Small intestine (tissue), 7 donors: ENCODE results near the gene DAZAP1. TPM values are rescaled to one million over a fixed set of nuclear protein-coding genes. Genes with fewer than 3 reads are reported as not detected.

ENCODE experiments used
- DNase-seq, 2 donors: peaks; one replicate each; pipeline versions ENCODE4 v3.0.0 to v3.0.0-alpha.2; 2013
- FAIRE-seq: peaks from 2 replicates; lab custom pipeline; 2012; peaks lifted over from hg19 to GRCh38; lab: Jason Lieb, UNC
- H3K27ac ChIP-seq, 3 donors: one replicate each; pipeline ENCODE4 v1.5.1; 2013; ENCODE audit warnings: low read length in 2 of 3, mild to moderate bottlenecking in 2 of 3, control low read depth in 1 of 3, inconsistent platforms in 1 of 3, low read depth in 1 of 3, moderate library complexity in 1 of 3
- H3K27me3 ChIP-seq, 3 donors: one replicate each; pipeline ENCODE4 v1.6.1; 2013; ENCODE audit warnings: low read length in 3 of 3, inconsistent platforms in 1 of 3; ENCODE audit not compliant: control insufficient read depth in 3 of 3, insufficient read depth in 3 of 3
- H3K36me3 ChIP-seq, 3 donors: one replicate each; pipeline ENCODE4 v1.6.1; 2013; ENCODE audit warnings: low read length in 3 of 3, inconsistent platforms in 1 of 3, low read depth in 1 of 3, mild to moderate bottlenecking in 1 of 3, moderate library complexity in 1 of 3; ENCODE audit not compliant: control insufficient read depth in 3 of 3, insufficient read depth in 2 of 3
- H3K4me1 ChIP-seq, 3 donors: one replicate each; pipeline ENCODE4 v1.6.1; 2013; ENCODE audit warnings: low read length in 2 of 3, inconsistent platforms in 1 of 3, low read depth in 1 of 3, mild to moderate bottlenecking in 1 of 3, moderate library complexity in 1 of 3; ENCODE audit not compliant: control insufficient read depth in 3 of 3, insufficient read depth in 2 of 3
- H3K4me3 ChIP-seq, 3 donors: one replicate each; pipeline ENCODE4 v1.5.1; 2013; ENCODE audit warnings: low read length in 3 of 3, control low read depth in 1 of 3, inconsistent platforms in 1 of 3, low read depth in 1 of 3, mild to moderate bottlenecking in 1 of 3, moderate library complexity in 1 of 3
- H3K9me3 ChIP-seq, 2 donors: one replicate each; pipeline ENCODE4 v1.6.1; 2013; ENCODE audit warnings: low read depth in 1 of 2, low read length in 1 of 2; ENCODE audit not compliant: control insufficient read depth in 2 of 2, insufficient read depth in 1 of 2
- WGBS, 3 donors: extraction: QIAGEN DNeasy Blood & Tissue Kit; methylation state at CpG; one replicate each; pipeline ENCODE4 v1.1.7; 2013; 5-methylcytosine and 5-hydroxymethylcytosine counted together
- polyA plus RNA-seq, 4 donors: library from polyadenylated mRNA; stranded (reverse) in 3 of 4; unstranded in 1 of 4; fragments of 200-250 nt in 3 of 4; fragments of 120-200 nt in 1 of 4; gene quantifications; one replicate each; pipeline versions ENCODE4 v1.2.1 to v1.2.3, GENCODE V29; 2013
- donor health status: healthy with polysubstance abuse.
- donor health status: control.
- donor health status: control.
- donor health status: Bipolar disorder and iron deficiency.
- donor health status: healthy.

Gene DAZAP1
- polyA plus RNA-seq, 4 donors: 60.2 to 124 (median 80.5) TPM

GRCh38 chr19:1363599-1363998 lies 43.8 kb upstream of the DAZAP1 start:
- Histone ChIP-seq H3K9me3 (no peaks in the 10 kb centered on the region), H3K4me3 (no peak overlapping the region), H3K4me1 (peaks cover 0 to 7% (median 0%) of the 10 kb centered on the region in 3 donors), H3K27ac (peak overlapping the region in 2 of 3 donors; percentile 42 to 53), H3K27me3 (no peaks in the 10 kb centered on the region), H3K36me3 (peaks cover 7 to 91% (median 9%) of the 10 kb centered on the region in 3 donors)
- FAIRE-seq (no peak), DNase-seq (peak in 1 of 2 donors; percentile 32)
- WGBS, 3 donors: 68 to 82% (median 72%) methylated on average over 10 of the region's 10 CpGs

- no peak for FAIRE-seq
These were observed 43.2 kb upstream of the DAZAP1 start for GRCh38 chr19:1364070-1364704.

GRCh38 chr19:1365319-1366269 lies 41.8 kb upstream of the DAZAP1 start:
- Histone ChIP-seq H3K4me1 (peaks cover 0 to 5% (median 0%) of the 10 kb centered on the region in 3 donors), H3K27me3 (no peaks in the 10 kb centered on the region), H3K27ac (no peak overlapping the region), H3K36me3 (peaks cover 2 to 93% (median 4%) of the 10 kb centered on the region in 3 donors), H3K4me3 (no peak overlapping the region), H3K9me3 (no peaks in the 10 kb centered on the region)
- no peak for FAIRE-seq
- DNase-seq: no peak
- 89 to 93% (median 92%) methylated on average over 37 of the region's 37 CpGs for WGBS, 3 donors

More at GRCh38 chr19:1364070-1364704, 43.2 kb upstream of the DAZAP1 start:
- H3K9me3 ChIP-seq: no peaks in the 10 kb centered on the region
- 71 to 86% (median 72%) methylated on average over 15 of the region's 15 CpGs for WGBS, 3 donors
- H3K4me3 ChIP-seq: no peak overlapping the region
- no peaks in the 10 kb centered on the region for H3K27me3 ChIP-seq
- no peak for DNase-seq
- H3K4me1 ChIP-seq: peaks cover 0 to 7% (median 0%) of the 10 kb centered on the region in 3 donors
- H3K36me3 ChIP-seq: peaks cover 6 to 91% (median 7%) of the 10 kb centered on the region in 3 donors
- peak overlapping the region in 1 of 3 donors; percentile 57 for H3K27ac ChIP-seq

- FAIRE-seq (no peak), DNase-seq (no peak)
- Histone ChIP-seq H3K4me3 (no peak overlapping the region), H3K27me3 (no peaks in the 10 kb centered on the region), H3K4me1 (peaks cover 0 to 4% (median 0%) of the 10 kb centered on the region in 3 donors), H3K9me3 (no peaks in the 10 kb centered on the region), H3K27ac (no peak overlapping the region), H3K36me3 (peaks cover 5 to 94% (median 7%) of the 10 kb centered on the region in 3 donors)
- WGBS, 3 donors: 89 to 98% (median 94%) methylated on average over 9 to 10 of the region's 10 CpGs
These were observed 41.1 kb upstream of the DAZAP1 start for GRCh38 chr19:1366296-1366695.

DNA sequence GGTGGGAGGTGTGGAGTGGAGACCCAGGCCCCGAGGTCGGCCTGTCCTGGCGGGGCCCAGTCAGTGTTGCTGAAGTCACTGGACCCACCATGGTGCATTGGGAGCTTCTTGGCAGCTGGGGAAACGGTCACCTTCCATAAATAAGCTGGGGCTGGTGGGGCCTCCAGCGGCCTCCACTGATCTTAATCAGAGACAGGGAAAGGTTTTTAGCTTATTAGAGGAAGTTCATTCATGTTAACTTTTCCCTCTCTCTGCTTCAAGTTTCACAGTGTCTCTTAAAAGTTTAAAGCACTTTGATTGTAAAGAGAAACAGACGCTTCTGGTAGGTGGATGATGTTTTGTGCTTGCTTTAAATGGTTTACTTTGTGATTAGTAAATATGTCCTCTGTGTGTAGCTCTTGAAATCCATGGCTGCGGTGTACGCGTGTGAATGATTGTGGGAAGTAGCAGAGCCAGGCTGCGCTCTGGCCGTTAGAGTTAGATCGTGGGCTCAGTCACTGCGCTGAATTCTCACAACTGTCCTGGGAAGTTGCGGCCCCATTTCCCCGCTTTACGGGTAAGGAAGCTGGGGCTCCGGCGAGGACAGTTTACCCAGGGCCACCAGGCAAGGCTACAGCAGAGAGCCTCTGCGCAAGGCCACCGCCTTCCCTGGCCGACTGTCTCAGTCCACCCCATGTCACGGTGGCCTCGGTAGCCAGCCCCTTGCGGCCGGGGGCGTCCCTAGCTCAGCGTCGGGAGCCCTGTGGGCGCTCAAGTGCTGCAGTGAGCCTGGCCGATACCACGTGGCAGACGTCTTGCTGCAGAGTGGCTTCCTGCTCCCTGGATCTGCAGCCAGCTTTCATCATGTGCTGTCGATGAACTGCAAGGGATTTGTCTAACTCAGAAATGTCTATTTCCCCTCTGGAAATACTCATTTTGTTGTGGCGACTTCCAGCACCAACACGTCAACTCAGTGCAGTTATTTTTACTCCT lies 40.2 kb upstream of the DAZAP1 start:
- Histone ChIP-seq H3K27me3 (no peaks in the 10 kb centered on the region), H3K4me3 (no peak overlapping the region), H3K9me3 (no peaks in the 10 kb centered on the region), H3K4me1 (no peaks in the 10 kb centered on the region), H3K36me3 (peaks cover 5 to 94% (median 7%) of the 10 kb centered on the region in 3 donors), H3K27ac (no peak overlapping the region)
- DNase-seq: no peak
- WGBS, 3 donors: 85 to 93% (median 86%) methylated on average over 35 of the region's 35 CpGs
- no peak for FAIRE-seq

DNA sequence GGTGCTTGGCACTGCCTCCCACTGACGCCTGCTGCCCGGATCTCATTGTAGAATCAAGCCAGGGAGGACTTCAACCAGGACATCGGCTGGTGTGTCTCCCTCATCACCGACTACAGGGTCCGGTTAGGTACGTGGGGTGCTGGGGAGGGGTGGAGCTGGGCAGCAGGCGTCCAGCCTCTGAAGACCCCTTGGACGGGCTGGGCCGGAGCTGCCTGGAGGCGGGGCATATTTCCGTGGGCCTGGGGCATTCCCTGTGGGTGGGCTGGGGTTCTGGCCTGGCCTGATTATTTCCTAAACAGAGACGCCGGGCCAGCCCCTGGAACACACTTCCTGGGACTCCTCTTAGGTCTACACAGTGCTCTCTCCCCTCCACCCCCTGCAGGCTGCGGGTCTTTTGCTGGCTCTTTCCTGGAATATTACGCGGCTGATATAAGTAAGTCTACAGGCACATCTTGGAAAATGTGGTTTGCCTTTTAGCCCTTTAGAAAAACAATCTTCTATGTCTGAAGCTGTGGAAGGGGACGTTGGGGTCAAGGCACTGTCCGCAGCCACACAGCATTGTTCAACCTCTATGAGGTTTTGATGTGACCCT lies 38.1 kb upstream of the DAZAP1 start:
- FAIRE-seq: no peak
- 96 to 99% (median 97%) methylated on average over 18 of the region's 18 CpGs for WGBS, 3 donors
- peaks cover 7 to 96% (median 9%) of the 10 kb centered on the region in 3 donors for H3K36me3 ChIP-seq

DNA sequence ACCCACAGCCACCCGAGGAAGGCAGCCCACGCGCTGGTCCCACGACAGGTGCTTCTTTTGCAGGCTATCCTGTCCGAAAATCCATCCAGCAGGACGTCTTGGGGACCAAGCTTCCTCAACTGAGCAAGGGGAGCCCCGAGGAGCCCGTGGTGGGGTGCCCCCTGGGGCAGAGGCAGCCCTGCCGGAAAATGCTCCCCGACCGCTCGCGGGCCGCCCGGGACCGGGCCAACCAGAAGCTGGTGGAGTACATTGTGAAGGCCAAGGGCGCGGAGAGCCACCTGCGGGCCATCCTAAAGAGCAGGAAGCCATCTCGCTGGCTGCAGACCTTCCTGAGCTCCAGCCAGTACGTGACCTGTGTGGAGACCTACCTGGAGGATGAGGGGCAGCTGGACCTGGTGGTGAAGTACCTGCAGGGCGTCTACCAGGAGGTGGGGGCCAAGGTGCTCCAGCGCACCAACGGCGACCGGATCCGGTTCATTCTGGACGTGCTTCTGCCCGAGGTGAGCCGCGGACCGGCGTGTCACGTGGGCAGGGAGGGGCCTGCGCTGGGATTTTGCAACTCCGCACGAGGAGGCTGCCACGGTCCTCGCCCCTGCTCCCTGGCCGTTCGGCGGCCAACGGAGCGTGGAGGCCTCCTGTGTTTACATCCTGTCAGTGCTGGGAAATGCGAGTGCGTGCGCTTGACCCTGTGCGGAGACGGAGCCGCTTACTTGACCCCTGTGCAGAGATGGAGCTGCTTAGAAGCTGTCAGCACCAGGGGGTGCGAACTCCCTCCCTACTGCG lies 36.6 kb upstream of the DAZAP1 start:
- DNase-seq: no peak
- WGBS, 3 donors: 92 to 98% (median 94%) methylated on average over 50 to 52 of the region's 52 CpGs
- no peaks in the 10 kb centered on the region for H3K9me3 ChIP-seq
- no peak for FAIRE-seq
- no peak overlapping the region for H3K27ac ChIP-seq
- H3K4me1 ChIP-seq: peaks cover 0 to 3% (median 0%) of the 10 kb centered on the region in 3 donors
- H3K27me3 ChIP-seq: no peaks in the 10 kb centered on the region
- H3K4me3 ChIP-seq: no peak overlapping the region
- H3K36me3 ChIP-seq: peaks cover 7 to 95% (median 9%) of the 10 kb centered on the region in 3 donors

More for the DNA sequence above, 38.1 kb upstream of the DAZAP1 start:
- Histone ChIP-seq H3K4me3 (no peak overlapping the region), H3K27me3 (no peaks in the 10 kb centered on the region), H3K27ac (no peak overlapping the region), H3K4me1 (peaks cover 0 to 3% (median 0%) of the 10 kb centered on the region in 3 donors), H3K9me3 (no peaks in the 10 kb centered on the region)
- DNase-seq: no peak
